Activated CD8-positive, alpha-beta memory T cell treated with anti-CD3 and anti-CD28 coated beads for 48 hours (primary cell): Measurements from ENCODE around the gene CDX1.

ENCODE experiments used
- DNase-seq, 3 experiments: peaks; one replicate each; pipeline ENCODE4 v3.0.0-alpha.2; 2020; ENCODE audit warnings: low read depth in 2 of 3, low spot score in 2 of 3

The CDX1 gene

DNA sequence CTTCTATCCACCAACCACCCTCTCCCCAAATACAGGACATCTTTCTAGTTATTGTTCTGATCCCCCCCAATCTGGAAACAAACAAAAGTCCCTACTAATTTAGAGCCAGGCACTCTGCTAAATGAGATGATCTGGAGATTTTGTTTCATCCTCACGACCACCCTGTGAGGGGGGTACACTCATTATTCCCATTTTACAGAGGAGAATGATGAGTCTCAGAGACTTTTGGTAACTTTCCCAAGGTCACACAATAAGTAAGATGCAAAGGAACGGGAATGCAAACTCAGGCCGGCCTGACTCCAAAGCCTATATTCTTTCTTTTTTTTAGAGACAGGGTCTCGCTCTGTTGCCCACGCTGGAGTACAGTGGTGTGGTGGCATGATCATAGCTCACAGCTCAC, 20.3 kb upstream of the CDX1 start:
- DNase-seq = no peak

DNA sequence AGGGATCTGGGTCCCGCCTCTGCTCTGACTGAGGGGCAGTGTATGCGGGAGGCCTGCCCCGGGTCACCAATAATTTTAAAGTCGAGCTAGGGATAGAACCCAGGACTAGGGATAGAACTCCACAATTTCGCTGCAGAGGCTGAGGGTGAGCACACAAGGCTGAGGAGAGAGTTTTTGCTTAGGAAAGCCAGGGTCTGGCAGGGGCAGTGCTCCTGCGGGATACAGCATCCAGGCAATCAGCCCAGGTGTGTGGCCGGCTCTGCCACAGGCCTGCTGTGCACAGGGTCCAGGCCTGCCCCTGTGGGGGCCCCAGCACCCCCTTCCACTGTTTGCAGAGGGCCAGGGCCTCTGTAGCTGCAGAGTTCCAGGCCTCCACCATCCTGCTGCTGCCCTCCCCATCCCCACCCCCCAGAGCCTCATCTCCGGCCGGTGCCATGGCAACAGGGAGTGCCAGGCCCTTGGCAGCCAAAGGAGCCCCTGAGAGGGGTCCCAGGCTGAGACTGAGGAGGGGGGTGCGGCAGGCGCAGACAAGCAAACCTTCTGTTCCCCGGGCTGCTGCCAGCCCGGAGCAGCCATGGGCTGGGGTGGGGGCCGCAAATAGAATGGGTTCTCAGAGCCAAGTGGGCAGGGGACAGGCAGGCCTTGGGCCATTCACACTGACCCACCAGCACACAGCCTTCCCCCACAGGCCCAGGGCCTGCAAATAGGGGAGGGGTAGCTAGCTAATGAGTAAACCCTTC, 19.5 kb upstream of the CDX1 start:
- no peak for DNase-seq

DNA sequence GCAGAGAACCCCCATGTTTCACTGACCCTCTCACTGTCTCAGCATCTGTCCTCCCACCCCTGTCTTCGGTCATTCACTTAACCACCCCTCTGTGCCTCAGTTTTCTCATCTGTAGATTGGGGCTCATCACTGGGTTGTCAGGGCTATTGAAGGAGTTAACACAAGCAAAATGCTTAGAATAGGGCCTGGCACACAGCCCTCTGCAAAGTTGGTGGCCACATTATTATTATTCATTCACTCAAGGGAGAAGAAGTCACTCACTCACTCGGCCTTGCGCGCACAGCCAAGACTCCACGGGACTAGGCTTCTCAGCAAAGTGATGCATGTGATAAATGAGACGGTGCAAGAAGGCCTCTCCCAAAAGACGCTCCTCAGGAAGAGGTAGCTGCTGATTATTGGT, 18.9 kb upstream of the CDX1 start:
- DNase-seq = no peak

DNA sequence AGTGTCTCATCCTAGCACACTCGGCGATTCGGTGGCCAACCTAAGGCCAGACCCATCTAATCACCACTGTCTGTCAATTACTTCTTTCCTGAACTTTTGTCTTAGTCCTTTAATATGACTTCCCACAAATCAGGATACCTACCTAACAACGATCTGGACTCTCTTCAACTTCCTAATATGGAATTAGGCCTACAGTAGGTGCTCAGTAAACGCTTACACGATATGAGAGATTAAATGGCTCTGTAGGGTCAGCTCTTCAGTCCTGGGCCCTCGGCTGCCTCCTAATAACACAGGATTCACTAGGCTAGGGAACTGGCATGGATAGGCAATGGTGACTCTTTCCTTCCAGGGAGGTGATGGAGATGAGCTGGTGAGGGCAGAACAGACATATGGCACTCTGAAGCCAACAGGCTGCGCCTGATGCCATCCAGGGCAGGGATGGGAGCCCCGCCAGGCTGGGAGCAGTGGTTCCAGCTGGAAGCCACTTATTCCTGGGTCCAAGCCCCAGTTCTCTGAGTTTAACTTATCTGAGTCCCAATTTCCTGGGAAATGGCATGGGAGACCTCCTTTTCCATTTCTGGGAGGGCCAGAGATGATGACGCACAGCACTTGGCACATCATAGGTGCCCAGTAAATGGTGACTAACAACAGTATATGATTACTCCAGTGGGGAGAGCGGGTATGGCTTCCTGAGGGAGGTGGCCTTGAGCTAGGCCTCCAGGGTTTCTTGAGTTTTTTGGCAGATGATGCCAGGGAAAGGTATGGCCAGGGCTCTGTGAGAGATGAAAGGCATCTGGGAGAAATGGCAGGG, 18.3 kb upstream of the CDX1 start:
- no peak for DNase-seq

DNA sequence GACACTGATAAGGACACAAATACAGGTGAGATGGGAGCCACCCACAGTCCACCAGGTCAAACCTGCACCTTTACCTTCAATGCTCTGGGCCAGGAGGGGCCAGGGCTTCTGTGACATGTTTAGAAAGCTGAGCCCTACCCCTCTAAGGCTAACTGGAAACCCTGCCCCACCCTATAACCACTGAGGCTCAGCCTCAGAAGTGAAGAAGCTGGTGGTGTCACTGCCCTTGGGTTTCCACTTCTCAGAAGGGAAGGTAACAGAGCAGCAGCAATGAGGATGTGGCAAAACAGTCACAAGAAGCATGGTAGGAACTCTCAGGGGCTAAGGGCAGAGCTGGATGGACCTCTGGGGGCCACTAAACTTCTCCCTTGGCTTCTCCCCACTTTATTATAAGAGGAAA, 17.0 kb upstream of the CDX1 start:
- DNase-seq = no peak

- no peak for DNase-seq
These were observed 13.7 kb upstream of the CDX1 start for GRCh38 chr5:150152636-150153462.

DNA sequence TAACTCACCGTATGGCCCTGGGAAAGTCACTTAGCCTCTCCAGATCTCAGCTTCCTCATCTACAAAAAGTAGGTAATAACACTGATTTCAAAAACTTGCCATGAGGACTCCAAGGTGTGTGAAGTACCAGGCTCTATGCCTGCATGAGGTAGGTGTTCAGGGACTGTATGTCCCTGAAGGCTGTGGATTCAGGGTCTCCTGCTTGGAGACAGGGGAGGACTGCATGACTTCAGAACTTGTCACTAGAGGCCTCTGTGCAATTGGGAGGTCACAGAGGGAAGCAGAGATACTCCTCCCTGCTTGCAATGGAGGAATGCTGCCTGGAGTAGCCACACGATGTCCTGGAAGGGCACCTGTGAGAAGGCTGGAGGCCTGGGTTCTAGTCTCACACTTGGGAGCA, 13.1 kb upstream of the CDX1 start:
- no peak for DNase-seq

GRCh38 chr5:150153957-150154617, 12.5 kb upstream of the CDX1 start:
- DNase-seq = no peak

GRCh38 chr5:150154618-150155128, 11.9 kb upstream of the CDX1 start:
- DNase-seq = no peak

- peak; percentile 10 to 21 (median 11) for DNase-seq
These were observed 11.1 kb upstream of the CDX1 start, which contains the start of gene PDGFRB for GRCh38 chr5:150155258-150156026. TSS of gene PDGFRB (minus strand) at chr5:150155845. CDS start at chr5:150137047, 18,798 bp downstream.

DNA sequence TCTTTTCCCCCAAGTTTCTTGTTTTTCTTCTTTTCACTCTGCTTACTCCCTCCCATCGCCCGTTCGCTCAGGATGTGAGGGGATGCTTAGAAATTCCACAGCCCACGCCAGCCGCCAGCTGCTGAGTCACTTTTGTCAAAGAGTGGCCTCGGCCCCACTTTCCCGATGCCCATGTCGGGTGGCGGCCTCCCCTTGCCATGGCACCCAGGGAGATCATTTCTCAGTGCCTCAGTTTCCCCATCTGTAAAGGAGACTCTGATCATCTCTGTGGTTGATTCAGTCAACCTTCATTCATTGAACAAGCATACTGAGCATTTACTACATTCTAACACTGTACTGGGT, 10.6 kb upstream of the CDX1 start:
- DNase-seq = no peak

DNA sequence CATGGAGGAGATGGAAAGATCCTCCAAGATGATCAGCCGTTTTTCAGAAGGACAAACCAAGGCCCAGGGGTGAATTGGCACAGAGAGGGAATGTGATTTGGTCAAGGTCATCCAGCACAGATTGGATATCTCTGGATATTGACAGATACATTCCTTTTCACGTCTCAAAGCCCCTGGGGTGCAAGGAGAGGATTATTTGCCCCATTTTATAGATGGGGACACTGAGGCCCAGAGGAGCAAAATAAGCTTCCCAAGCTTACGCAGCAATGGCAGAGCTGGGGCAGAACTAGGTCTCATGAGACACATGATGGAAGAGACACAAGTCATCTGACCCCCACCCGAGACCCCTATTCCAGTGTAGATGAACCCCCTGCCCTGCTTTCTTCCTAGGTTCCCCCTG, 10.0 kb upstream of the CDX1 start:
- DNase-seq = no peak

- no peak for DNase-seq
These were observed 9.4 kb upstream of the CDX1 start for GRCh38 chr5:150157168-150157567.

GRCh38 chr5:150158170-150158949, 8.2 kb upstream of the CDX1 start:
- no peak for DNase-seq

DNA sequence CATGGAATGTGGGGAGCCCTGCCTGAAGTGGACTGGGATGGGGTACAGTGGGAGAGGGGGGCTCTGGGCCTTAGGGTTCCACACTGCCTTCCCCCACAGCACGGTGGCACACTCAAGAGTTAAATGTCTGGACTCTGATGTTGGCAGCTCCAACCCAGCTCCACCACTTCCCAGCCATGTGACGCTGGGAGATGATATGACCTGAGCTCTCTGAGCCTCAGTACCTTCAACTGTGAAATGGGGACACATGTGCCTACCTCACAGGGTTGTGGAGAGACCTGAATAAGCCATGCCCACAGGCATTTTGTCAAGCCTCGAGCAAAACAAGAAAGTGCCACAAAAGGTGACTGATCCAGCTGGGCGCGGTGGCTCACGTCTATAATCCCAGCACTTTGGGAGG, 7.5 kb upstream of the CDX1 start:
- no peak for DNase-seq

DNA sequence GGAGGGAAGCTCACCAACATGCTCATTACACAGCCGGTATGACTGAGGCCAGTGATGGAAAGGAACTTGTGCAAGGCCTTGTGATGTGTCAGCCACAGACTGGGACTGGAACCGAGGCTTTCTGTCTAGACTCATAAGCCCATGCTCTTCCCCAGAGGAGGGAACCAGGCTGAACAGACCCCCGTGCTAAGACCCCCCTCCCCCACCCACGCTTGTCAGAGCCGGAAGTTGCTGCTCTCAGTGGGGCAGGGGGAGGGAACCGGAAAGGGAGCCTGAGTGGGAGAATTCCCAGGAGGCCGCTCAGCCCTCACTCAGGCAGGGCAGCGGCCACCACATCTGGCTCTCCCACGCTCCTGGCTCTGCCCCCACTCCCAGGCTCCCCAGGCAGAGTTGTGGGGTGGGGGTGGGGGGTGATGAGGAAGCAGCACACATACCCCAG, 6.8 kb upstream of the CDX1 start:
- no peak for DNase-seq

- DNase-seq = no peak
These were observed 6.0 kb upstream of the CDX1 start for GRCh38 chr5:150160448-150161081.

- DNase-seq = peak; percentile 45 to 77 (median 69)
These were observed 5.1 kb upstream of the CDX1 start for GRCh38 chr5:150161242-150162141.
